Brain pericyte (primary cell): ENCODE data around the gene TNFSF4.
"Not testable (repeated sequence)": the region's sequence is repeated elsewhere in the genome, so short reads cannot be mapped to it uniquely, and the experiment has no call there.

Source experiments
- DNase-seq: peaks from one replicate; pipeline ENCODE4 v3.0.0-alpha.2; 2012; ENCODE audit warnings: low read depth, low spot score

Gene TNFSF4

DNA sequence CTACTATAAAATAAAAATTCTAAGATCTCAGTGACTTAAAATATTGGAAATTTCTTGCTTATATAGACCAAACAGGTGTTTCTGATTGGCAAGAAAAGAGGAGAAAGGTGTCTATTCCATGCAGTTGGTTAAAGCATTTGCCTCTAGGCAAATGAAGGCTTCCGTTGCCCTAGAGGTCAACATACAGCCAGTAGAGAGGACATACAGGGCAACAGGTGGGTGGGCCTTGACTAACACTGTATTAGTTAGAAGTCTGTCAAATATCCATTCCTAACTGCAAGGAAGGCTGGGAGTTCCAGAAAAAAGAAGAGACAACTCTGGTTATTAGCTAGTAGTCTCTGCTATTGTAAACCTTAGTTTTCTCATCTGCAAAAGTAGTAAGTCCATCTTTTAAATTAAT is 43.0 kb downstream of the TNFSF4 start:
- no peak for DNase-seq

DNA sequence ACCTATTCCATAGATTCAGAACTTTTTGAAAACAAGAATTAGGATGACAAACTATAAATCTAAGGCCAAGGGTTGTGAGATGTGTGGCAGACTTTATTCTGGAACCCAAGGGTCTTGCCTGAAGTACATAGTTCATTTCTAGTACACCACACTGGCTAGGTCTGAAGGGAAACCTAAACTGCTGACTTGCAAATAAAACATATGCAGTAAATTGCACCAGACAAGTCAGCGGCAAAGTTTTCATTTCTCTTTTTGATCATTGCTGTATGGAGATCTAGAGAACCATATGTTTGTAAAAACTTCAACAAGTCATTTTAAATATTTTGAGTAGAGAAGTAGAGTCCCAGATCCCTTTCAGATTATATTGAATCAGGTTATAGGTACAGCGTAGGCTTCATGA is 43.9 kb downstream of the TNFSF4 start:
- no peak for DNase-seq

DNA sequence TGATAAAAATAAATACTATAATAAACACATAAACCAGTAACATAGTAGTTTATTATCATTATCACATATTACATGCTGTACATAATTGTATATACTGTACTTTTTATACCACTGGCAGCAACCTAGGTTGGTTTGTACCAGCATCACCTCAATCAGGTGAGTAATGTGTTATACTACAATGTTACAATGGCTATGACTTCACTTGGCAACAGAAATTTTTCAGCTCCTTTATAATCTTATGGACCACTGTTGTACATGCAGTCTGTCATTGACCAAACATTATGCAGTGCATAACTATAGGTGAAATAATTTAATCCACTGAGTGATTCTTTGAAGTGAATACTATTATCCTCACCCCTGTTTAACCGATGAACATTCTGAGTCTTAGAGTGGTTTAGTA is 44.5 kb downstream of the TNFSF4 start:
- DNase-seq = no peak

DNA sequence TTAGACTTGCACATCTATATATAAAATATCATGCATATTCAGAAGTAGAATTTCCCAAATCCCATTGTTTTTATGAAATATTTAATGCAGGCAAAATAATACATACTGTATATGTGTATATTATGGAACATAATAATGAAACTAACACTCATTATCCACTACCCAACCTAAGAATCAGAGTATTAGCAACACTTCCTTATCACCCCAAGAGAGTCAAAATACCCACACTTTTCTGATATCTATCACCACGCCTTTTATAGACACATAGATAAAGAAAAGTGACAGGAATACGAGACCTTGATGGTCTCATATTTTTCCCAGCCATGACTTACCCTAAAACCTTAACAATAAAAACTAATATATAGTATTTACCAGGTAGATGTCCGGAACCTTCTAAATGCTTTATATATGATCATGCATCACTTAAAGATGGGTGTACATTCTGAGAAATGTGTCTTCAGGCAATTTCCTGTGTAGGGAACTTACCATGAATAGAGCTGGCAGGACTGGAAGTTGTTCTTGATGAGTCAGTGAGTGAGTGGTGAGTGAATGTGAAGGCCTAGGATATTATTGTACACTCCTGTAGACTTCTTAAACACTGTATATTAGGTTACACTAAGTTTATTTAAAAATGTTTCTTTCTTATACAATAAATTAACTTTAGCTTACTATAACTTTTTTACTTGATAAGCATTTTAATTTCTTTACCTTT is 45.5 kb downstream of the TNFSF4 start:
- no peak for DNase-seq

DNA sequence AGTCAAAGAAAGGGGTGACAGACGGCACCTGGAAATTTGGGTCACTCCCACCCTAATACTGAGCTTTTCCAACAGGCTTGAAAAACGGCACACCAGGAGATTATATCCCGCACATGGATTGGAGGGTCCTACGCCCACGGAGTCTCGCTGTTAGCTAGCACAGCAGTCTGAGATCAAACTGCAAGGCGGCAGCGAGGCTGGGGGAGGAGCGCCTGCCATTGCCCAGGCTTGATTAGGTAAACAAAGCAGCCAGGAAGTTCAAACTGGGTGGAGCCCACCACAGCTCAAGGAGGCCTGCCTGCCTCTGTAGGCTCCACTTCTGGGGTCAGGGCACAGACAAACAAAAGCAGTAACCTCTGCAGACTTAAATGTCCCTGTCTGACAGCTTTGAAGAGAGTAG is 53.2 kb downstream of the TNFSF4 start:
- DNase-seq = not testable (repeated sequence)

DNA sequence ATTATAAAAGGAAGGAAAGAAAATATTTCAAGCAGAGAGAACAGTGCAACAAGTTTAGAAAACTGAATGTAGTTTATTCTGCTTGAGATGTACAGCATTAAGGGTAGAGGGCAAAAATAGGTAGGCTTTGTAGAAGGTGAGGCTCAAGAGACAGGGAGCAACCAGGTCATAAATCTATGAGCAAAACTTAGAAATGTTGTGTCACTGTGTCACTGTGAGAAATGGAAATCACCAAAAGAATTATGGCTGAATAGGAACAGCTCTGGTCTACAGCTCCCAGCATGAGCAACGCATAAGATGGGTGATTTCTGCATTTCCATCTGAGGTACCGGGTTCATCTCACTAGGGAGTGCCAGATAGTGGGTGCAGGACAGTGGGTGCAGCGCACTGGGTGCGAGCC is 53.6 kb downstream of the TNFSF4 start:
- DNase-seq = no peak

DNA sequence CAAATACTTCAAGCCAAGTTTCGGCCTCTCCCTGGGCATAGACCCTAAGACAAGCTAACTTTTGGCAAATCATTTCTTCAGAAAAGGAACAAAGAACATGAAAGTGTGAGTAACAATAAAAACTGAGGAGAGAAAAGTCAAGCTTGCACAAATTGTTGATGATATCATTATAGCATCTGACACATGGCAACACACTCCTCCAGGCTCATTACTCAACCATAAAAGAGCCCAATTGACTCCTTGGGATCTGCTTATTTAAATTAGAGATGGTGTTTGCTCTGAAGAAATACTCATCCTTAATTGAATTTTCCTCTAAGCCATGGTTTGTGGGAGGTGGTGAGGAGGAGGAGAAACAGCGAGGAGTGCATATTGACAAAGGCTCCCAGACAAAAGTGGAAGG is 54.5 kb downstream of the TNFSF4 start:
- DNase-seq = no peak

DNA sequence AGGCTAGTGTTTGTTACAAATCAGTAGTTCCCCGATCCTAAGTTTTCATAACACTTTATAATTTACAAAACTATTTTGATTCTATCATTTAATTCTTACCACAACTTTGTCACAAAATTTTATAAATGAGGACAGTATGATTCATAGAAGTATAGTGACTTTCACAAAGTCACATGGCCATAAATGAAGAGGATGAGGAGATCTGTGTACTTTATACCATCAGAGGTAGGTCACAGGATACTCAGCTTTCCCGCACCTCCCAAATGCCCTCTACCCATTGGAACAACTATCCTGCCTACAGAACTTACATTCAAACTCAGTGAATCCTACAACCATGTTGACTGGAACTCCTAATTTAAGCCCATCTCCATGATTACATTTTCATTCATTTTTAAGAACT is 56.3 kb downstream of the TNFSF4 start:
- DNase-seq = no peak

DNA sequence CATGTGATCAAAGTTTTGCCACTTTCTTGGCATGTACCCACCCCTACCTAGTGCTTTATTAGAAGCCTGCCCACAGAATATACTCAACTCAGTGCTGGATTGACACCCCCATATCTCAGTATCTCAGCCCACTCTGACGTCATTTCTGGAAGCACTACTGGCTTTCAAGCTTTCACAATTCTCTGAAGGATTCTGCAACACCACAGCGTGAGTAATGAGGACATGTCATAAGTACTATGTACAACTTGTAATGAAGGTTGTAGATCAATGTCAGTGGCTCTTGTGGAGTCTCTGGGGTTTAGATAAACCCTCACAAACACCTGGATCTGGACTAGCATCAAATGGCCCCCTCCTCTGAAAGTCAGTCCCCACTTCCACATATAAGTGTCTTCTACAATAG is 57.2 kb downstream of the TNFSF4 start:
- no peak for DNase-seq

DNA sequence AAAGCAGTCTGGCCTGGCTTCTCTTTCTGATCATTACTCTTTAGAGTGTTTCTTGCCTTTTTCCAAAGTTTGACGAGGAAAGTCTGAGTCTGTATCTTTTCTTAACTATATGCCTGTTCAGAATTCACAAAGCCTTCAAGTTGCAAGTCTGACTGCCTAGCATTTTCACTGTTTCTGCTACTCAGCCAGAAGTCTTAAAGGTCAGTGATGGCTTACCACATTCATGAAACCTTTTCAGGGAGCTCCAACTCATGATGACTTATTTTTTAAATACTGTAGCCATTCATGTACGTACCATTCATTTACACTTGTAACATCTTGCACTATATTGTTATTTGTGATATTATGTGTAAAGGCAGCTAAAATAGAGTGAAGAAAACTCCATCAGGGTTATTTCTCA is 58.2 kb downstream of the TNFSF4 start:
- DNase-seq = no peak

DNA sequence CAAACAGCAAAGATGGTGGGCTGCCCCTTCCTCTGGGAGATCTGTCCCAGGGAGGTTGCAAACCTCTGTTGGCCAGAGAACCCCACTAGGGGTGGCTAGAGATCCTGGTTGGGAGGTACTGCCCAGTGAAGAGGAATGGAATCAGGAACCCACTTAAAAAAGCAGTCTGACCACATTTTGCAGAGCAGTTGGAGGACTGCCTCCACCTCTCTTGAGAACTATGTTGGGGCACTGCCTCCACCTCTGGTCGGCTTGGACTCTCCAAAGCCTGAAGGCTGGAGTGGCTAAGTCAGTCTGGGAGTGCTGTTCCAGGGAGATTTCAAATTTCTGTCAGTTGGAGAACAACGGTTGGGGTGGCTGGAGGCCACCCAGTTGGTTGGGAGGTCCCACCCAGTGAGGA is 58.6 kb downstream of the TNFSF4 start:
- no peak for DNase-seq

DNA sequence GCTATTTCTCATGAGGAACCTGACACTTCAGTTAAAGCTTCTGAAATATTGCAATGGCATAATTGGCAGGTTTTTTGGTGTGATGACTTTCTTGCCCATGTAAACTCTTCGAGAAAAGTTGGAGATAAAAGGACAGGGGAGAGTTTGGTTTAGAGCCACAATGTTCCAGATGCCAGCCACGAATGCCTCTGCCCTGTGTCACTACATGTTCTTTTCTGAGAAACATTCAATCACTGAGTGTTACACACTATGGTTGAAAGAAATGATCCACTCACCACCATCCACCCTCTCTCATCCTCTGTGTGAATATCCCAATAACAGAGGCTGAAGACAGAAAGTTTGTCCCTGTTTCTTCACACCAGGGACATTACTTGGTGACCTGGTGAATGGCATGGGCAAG is 66.4 kb downstream of the TNFSF4 start:
- no peak for DNase-seq

DNA sequence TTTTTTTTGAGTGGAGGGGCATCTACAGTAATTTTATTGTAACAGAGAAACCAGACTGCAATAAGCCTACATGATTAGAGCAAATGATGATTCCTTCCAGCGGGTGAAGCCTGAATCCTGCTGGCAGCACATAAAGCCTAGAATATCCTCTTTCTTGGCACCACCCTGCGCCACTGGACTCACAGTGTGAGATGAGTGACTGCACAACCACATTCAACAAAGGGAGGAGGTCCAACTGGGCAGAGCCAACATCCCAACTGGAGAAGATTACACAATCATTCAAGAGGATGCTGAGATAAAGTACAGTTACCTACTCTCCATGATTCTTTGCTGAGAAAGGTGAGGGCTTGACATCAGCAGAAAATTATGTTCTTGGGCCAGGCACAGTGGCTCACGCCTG is 67.4 kb downstream of the TNFSF4 start:
- no peak for DNase-seq

DNA sequence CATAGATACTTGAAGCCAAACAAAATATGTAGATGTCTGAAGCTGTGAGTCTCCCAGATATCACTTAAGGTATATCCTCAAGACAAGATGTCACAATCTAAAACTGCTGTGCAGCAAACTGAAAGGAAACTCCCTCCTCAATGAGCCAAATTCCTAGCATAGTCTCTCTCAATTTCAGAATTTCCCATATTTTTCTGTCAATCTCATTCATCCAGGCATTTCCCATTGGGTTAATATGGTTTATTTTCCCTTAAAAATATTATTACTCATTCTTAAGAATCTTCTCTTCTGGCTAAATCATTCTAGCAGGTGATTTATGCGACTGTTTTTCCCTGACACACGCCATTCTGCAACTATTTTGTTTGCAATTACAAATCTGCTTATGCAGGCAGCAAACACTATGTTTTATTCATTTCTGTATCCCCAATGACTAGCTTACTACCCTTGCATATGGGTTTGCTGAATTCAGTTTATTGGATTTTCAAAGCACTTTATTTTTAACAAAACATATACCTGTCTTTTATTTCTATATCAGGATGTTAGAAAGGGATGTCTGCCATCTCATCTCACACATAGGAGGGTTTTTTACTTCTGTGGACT is 69.9 kb downstream of the TNFSF4 start:
- DNase-seq = no peak

DNA sequence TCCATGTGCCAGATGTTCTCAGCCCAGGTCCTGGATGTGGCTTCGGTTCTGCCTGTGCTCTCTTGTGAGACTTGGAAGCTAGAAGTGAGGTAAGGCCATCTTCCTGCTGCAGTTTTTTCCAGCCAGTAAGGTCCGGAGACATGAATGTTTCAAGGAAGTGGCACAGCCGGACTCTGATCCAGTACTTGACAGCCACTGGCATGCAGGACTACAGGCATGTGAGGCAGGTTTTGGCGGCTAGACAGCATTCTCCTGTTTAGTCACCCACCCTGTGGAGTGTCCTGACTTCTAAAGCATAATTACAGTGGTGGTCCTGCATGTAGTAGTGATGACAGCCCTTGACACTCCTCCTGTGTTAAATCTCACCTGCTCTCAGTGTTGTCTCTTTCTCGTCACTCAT is 72.3 kb downstream of the TNFSF4 start:
- DNase-seq = no peak

DNA sequence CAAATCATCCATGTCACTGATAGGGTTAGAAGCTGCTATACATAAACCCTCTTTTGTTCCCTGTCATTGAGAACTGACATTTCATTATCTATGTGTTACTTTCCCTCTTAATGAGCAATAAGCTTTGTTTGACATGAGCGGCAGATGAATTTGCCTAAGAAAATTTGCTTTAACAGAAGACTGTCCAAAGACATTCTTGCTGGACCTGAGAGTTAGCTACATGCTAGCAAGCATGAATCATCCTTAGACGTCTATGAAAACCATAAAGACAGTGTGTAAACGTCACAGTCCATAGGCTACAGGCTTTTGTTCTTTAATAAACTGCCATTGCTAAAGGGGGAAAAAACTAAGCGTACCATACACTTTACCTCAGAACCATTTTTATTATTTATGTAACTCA is 73.1 kb downstream of the TNFSF4 start:
- no peak for DNase-seq
